HUES64 (cell line): ENCODE results near the gene RPL22L1.
"Not testable (repeated sequence)": the region's sequence is repeated elsewhere in the genome, so short reads cannot be mapped to it uniquely, and the experiment has no call there.

Source experiments
- H3K27ac ChIP-seq: 2 replicates; pipeline ENCODE4 v1.7.0; 2013; ENCODE audit warnings: low read depth, low read length, inconsistent platforms
- H3K27me3 ChIP-seq: 2 replicates; pipeline ENCODE4 v1.6.1; 2013; ENCODE audit warnings: mild to moderate bottlenecking, low read length; ENCODE audit not compliant: insufficient read depth
- H3K36me3 ChIP-seq: 2 replicates; pipeline ENCODE4 v1.6.1; 2013; ENCODE audit warnings: mild to moderate bottlenecking, low read length; ENCODE audit not compliant: insufficient read depth
- H3K4me1 ChIP-seq: 2 replicates; pipeline ENCODE4 v1.6.1; 2013; ENCODE audit warnings: mild to moderate bottlenecking, low read length, moderate library complexity; ENCODE audit not compliant: insufficient read depth
- H3K4me3 ChIP-seq: 2 replicates; pipeline ENCODE4 v1.5.1; 2013; ENCODE audit warnings: mild to moderate bottlenecking, low read length, moderate library complexity
- H3K9ac ChIP-seq: 2 replicates; pipeline ENCODE4 v1.6.1; 2013; ENCODE audit warnings: mild to moderate bottlenecking, low read depth, low read length
- H3K9me3 ChIP-seq: 2 replicates; pipeline ENCODE4 v1.6.1; 2013; ENCODE audit warnings: low read depth, low read length; ENCODE audit not compliant: insufficient read depth
- WGBS: fragments of 150-250, 120-280 bp; methylation state at CpG from one replicate; pipeline ENCODE4 v1.1.7; 2013; ENCODE audit warnings: missing lambda C conversion rate; 5-methylcytosine and 5-hydroxymethylcytosine counted together

RPL22L1 gene

GRCh38 chr3:170852324-170852723 lies 17.7 kb downstream of the RPL22L1 start:
- 96% methylated on average over 4 of the region's 4 CpGs for WGBS
- no peak overlapping the region for H3K9ac ChIP-seq
- no peak overlapping the region for H3K27ac ChIP-seq
- H3K36me3 ChIP-seq, result no peaks in the 10 kb centered on the region
- no peak overlapping the region for H3K4me3 ChIP-seq
- H3K4me1 ChIP-seq, result no peaks in the 10 kb centered on the region
- no peaks in the 10 kb centered on the region for H3K9me3 ChIP-seq
- no peaks in the 10 kb centered on the region for H3K27me3 ChIP-seq

DNA sequence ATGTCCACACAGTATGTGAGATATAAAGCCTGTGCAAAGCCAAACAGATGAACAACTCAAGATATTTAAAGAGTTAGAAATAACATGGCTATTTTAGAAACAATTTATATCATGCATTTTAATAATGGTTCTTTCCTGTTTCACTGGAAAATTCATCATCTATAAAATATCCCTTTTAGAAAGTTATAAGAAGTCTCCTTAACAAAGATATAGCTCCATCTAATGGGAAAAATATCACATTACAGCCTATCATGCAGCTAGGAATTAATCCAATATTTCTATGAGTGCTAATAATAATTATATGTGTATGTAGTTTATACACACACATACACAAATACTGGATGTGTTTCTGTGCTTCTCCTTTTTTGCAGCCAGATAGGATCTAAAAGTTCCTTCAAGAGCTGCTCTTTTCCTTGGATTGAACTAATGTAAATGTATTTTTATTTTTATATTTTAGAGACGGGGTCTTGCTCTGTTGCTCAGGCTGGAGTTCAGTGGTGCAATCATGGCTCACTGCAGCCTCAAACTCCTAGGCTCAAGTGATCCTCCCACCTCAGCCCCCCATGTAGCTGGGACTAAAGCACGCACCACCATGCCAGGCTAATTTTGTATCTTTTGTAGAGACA lies 21.6 kb downstream of the RPL22L1 start:
- Histone ChIP-seq H3K27me3 (no peaks in the 10 kb centered on the region), H3K27ac (no peak overlapping the region), H3K9ac (no peak overlapping the region), H3K4me1 (no peaks in the 10 kb centered on the region), H3K4me3 (no peak overlapping the region), H3K9me3 (peaks cover 5% of the 10 kb centered on the region; the same call in 1 of the 2 replicates), H3K36me3 (no peaks in the 10 kb centered on the region)
- WGBS, result 100% methylated on average over 2 of the region's 2 CpGs

GRCh38 chr3:170844377-170844776 lies 25.6 kb downstream of the RPL22L1 start:
- no peak overlapping the region for H3K9ac ChIP-seq
- H3K27me3 ChIP-seq, result no peaks in the 10 kb centered on the region
- H3K4me3 ChIP-seq, result no peak overlapping the region
- no peaks in the 10 kb centered on the region for H3K36me3 ChIP-seq
- H3K27ac ChIP-seq, result no peak overlapping the region
- H3K9me3 ChIP-seq, result peaks cover 5% of the 10 kb centered on the region; the same call in 1 of the 2 replicates
- H3K4me1 ChIP-seq, result peaks cover 2% of the 10 kb centered on the region; the same call in 1 of the 2 replicates

GRCh38 chr3:170840291-170840859 lies 29.6 kb downstream of the RPL22L1 start:
- Histone ChIP-seq H3K9me3 (peaks cover 5% of the 10 kb centered on the region; the same call in 1 of the 2 replicates), H3K4me3 (no peak overlapping the region), H3K4me1 (peaks cover 10% of the 10 kb centered on the region; the same call in 1 of the 2 replicates), H3K27me3 (no peaks in the 10 kb centered on the region), H3K36me3 (no peaks in the 10 kb centered on the region), H3K9ac (no peak overlapping the region), H3K27ac (no peak overlapping the region)
- 91% methylated on average over 2 of the region's 2 CpGs for WGBS

GRCh38 chr3:170839518-170840100 lies 30.4 kb downstream of the RPL22L1 start:
- Histone ChIP-seq H3K9me3 (peaks cover 4% of the 10 kb centered on the region; the same call in 1 of the 2 replicates), H3K4me3 (no peak overlapping the region), H3K36me3 (no peaks in the 10 kb centered on the region), H3K27ac (no peak overlapping the region), H3K4me1 (peaks cover 15% of the 10 kb centered on the region; the same call in 1 of the 2 replicates), H3K27me3 (no peaks in the 10 kb centered on the region), H3K9ac (no peak overlapping the region)
- 88% methylated on average over 3 of the region's 3 CpGs for WGBS

DNA sequence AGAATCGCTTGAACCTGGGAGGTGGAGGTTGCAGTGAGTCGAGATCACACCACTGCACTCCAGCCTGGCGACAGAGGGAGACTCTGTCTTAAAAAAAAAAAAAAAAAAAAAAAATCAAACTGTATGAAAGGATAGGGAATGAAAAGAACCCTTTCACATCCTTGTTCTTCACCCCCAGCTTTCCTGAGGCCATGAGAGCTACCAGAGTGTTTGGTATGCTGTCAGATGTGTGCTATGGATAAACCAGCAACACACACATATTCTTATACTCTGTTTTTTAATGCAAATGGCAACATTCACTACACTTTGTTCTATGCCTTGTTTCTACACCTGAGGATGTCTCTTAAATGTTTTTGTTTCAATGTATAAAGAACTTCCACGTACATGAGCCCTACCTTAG lies 33.5 kb downstream of the RPL22L1 start:
- H3K27ac ChIP-seq, result no peak overlapping the region
- 83% methylated on average over 2 of the region's 4 CpGs for WGBS
- no peaks in the 10 kb centered on the region for H3K36me3 ChIP-seq
- H3K9me3 ChIP-seq, result no peaks in the 10 kb centered on the region
- peaks cover 31% of the 10 kb centered on the region; the same call in 1 of the 2 replicates for H3K4me1 ChIP-seq
- no peak overlapping the region for H3K4me3 ChIP-seq
- H3K9ac ChIP-seq, result no peak overlapping the region
- no peaks in the 10 kb centered on the region for H3K27me3 ChIP-seq

DNA sequence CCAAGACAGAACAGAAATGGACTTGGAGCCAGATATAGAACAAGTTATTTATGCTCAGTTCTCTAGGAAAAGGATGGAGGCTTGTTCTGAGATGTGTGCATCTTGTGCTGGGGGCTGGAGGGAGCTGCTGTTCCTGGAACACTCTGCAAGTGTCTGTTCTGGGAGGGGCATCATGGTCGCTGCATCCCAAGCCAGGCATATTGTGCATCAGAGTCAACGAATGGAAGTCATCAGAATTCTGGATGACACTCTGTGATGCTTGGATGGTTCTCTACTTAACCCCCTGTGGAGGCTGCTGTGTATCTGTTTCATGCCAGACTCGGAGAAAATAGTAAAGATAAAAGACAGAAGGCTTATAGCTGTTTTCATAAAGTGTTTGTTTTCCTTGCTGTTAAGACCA lies 34.7 kb downstream of the RPL22L1 start:
- WGBS, result 45% methylated on average over 3 of the region's 3 CpGs
- H3K4me3 ChIP-seq, result no peak overlapping the region
- H3K9ac ChIP-seq, result no peak overlapping the region
- H3K27me3 ChIP-seq, result no peaks in the 10 kb centered on the region
- H3K4me1 ChIP-seq, result peaks cover 33% of the 10 kb centered on the region; the same call in 1 of the 2 replicates
- no peaks in the 10 kb centered on the region for H3K36me3 ChIP-seq
- H3K9me3 ChIP-seq, result no peaks in the 10 kb centered on the region
- H3K27ac ChIP-seq, result no peak overlapping the region

- 100% methylated on average over 1 of the region's 4 CpGs for WGBS
- Histone ChIP-seq H3K27ac (no peak overlapping the region), H3K27me3 (no peaks in the 10 kb centered on the region), H3K4me1 (peaks cover 48% of the 10 kb centered on the region), H3K9ac (no peak overlapping the region), H3K36me3 (no peaks in the 10 kb centered on the region), H3K9me3 (no peaks in the 10 kb centered on the region), H3K4me3 (no peak overlapping the region)
Observed at GRCh38 chr3:170830580-170830979, 39.4 kb downstream of the RPL22L1 start.

- H3K4me1 ChIP-seq, result peaks cover 42% of the 10 kb centered on the region
- H3K9ac ChIP-seq, result no peak overlapping the region
- H3K27me3 ChIP-seq, result no peaks in the 10 kb centered on the region
- H3K27ac ChIP-seq, result no peak overlapping the region
- H3K36me3 ChIP-seq, result no peaks in the 10 kb centered on the region
- H3K9me3 ChIP-seq, result 0 out of 2 replicates have a peak, but pooled peaks cover under 1% of the 10 kb centered on the region
- no peak overlapping the region for H3K4me3 ChIP-seq
- 71% methylated on average over 9 of the region's 9 CpGs for WGBS
Observed at GRCh38 chr3:170829546-170830272, 40.3 kb downstream of the RPL22L1 start.

DNA sequence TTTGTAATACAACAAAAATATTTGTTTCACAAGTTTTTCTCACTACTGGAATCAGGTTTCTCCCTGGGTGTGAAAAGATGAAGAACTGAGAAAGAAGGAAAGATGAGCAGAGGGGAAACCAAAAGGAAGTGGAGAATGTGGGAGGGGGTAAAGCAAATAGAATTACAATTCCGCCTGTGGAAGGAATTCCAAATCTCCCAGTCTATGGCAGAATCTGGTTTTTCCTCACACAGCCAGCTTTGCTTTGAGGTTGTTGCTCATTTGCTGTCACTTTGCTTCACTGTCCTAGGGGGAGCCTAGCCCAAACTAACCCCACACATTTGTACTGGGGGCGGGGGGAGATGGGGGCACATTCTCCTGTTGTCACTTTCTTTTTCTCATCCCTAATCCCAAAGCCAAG lies 43.9 kb downstream of the RPL22L1 start:
- no peak overlapping the region for H3K27ac ChIP-seq
- WGBS, result 30% methylated on average over 2 of the region's 2 CpGs
- H3K27me3 ChIP-seq, result no peaks in the 10 kb centered on the region
- no peak overlapping the region for H3K4me3 ChIP-seq
- H3K4me1 ChIP-seq, result peaks cover 25% of the 10 kb centered on the region
- no peak overlapping the region for H3K9ac ChIP-seq
- H3K9me3 ChIP-seq, result peaks cover 8% of the 10 kb centered on the region; the same call in 1 of the 2 replicates
- no peaks in the 10 kb centered on the region for H3K36me3 ChIP-seq

DNA sequence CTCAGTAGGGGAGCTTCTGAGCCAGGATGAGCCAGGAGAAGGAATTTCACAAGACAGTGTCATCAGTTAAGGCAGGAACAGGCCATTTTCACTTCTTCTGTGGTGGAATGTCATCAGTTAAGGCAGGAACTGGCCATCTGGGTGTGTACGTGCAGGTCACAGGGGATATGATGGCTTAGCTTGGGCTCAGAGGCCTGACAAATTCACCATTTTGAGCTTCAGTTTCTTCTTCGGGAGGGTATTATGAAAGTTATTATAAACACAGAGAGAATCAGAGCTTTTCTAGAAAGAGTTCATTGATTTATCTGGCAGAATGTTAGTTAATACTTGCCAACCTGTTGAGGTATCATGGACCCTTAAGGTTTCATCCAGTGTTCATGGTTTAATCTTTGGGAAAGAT lies 46.4 kb downstream of the RPL22L1 start:
- H3K4me1 ChIP-seq, result peaks cover 13% of the 10 kb centered on the region
- not testable (repeated sequence) for H3K27me3 ChIP-seq, H3K9ac ChIP-seq, H3K27ac ChIP-seq, H3K4me3 ChIP-seq, H3K9me3 ChIP-seq, H3K36me3 ChIP-seq
- 95% methylated on average over 2 of the region's 2 CpGs for WGBS
